Activated effector memory CD4-positive, alpha-beta T cell treated with Interleukin-2 at 50 U/mL for 16 hours (primary cell): ENCODE data around the gene RPP30.

Experiments used
- DNase-seq: peaks from one replicate; pipeline ENCODE4 v3.0.0-alpha.2; 2020

Gene RPP30

DNA sequence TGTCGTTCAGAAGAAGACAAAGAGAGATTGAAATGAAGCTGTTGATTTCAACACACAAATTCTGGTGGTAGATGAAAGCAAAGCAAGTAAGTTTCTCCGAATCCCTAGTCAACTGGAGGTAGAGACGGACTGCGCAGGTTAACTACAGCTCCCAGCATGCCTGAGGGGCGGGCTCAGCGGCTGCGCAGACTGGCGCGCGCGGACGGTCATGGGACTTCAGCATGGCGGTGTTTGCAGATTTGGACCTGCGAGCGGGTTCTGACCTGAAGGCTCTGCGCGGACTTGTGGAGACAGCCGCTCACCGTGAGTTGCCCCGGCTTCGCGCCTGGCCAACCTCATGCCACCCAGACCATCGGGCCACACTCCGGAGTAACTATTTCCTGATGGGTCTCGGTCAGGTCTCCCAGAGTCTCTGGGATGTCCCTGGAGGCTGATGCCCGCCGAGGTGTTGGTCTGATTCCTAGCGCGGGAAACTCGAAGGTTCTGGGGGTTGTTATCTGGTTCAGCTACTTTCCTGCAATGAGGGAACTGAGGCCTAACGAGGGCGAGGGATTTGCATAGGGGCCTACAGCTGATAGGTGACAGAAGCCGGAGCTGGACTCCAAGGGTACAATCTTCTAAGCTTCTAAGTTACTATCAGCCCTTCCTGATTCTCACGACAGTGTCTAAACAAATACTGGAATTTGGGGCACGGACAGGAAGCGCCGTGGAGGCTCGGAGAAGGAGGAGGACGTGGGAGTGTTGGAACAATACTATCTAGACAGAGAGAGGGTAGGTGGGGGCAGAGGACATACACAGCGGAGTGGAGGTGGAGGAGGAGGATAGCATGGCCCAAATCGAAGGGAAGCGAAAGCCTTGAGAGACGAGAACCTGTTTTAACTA, at the start of gene RPP30:
Gene RPP30 (plus strand): TSS at position 209 of the 882 bp plus-strand sequence. CDS start 13 bp downstream, at position 222.
- peak; percentile 74 for DNase-seq

- DNase-seq, result no peak
Observed at GRCh38 chr10:90822508-90822907, 49.3 kb upstream of the RPP30 start.

- DNase-seq, result no peak
Observed at GRCh38 chr10:90832111-90832510, 39.7 kb upstream of the RPP30 start.

DNA sequence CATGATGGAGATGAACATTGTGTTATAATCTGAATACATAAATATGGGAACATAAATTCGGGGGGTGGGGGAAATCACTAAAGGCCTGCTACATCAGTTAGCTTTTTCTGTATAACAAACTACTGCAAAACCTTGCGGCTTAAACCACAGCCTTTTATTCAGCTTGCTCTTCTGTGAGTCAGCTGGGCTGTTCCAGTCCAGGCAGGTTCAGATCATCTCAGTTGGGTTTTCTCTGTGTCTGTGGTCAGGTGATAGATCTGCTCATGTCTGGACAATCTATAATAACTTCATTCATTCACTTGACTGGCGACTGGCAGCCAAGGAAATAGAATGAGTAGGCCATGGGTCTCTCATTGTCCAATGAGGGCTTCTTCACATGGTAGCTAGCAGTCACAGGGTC, 37.4 kb upstream of the RPP30 start:
- no peak for DNase-seq

DNA sequence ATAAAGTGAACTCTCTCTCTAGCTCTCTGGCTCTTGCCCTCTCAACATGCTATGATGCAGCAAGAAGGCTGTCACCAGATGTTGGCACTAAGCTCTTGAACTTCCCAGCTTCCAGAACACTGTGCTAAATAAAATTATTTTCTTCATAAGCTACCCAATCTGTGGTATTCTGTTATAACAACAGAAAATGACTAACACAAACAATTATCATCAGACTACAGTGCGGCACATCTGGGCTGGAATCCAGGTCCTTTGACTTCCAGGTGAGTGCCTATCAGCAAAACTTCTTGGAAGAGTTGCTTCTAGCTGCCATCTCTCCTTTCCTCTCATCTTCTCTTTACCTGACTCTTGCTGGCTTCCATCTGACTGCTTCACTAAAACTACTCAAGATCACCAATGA, 34.3 kb upstream of the RPP30 start:
- DNase-seq, result no peak

DNA sequence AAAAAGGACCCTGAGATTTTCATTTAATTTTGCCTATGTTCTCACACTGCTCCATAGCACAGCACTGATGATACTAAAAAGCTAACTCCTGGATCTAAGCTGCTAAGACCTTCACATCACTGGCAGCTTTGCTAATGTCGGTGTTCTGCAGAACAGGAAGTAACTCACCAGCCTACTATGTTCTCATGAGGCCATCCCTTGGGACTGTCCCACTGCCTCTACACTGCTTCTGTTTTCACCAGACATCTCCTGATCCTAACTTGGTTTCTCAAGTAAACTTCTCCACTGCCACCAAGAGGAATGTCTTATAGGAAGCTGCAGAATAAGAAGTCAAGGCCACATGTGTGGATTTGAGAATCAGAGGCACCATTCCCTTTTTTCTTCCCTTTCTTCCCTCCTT, 29.0 kb upstream of the RPP30 start:
- DNase-seq, result no peak

DNA sequence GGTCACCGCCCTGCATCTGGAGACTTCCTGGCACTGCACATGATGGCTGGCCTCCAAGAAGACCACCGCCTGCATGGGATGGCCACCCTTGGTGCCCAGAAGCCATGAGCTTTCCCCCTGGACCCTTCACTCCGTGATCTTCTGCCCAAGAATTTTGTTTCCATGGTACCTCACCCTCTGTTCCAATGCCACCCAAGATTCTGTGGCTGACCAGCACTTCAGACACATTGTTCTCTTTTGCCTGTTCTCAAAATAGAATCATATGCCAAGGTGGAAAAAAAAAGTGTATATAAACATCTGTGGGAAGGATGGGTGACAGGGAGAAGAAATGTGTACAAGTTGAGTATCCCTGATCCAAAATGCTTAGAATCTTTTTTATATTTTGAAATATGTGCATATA, 26.0 kb upstream of the RPP30 start:
- no peak for DNase-seq

- DNase-seq, result no peak
Observed at GRCh38 chr10:90846746-90847145, 25.0 kb upstream of the RPP30 start.

GRCh38 chr10:90847436-90847835, 24.3 kb upstream of the RPP30 start:
- no peak for DNase-seq

DNA sequence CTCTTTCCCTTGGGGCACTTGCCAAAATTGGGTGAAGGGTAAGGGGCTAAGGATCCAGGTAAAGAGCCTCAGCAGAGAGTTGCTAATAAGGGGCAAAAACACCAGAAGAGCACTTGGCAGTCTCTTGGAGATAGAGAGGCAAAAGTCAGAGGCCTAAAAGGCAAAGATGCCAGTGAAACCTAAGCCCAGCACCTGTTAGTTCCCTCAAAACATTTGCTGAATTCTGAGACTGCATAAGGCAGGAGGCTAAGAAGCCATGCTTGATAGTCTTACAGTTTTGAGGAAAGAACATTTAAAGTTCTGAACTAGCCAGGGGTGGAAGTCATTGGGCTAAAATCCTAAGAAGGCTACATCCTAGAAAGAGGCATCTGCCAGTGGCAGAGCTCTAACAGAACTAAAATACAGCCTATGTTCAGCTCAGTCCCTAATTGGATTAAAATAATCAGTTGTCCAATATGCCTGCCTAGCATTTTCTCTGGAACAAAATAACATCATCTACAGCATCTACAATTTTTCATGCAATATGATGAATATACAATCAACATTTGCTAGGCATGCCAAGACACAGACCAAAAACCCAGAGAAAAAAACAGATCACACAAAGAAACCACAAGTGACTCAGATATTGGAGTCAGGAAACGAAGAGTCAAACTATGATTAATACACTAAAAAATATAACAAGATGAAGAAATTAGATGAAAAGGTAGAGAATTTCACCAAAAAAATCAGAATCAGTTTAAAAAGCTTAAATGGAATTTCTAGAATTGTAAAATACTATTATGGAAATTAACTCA, 21.6 kb upstream of the RPP30 start:
- DNase-seq, result no peak

- DNase-seq, result no peak
Observed at GRCh38 chr10:90855126-90855525, 16.6 kb upstream of the RPP30 start.

DNA sequence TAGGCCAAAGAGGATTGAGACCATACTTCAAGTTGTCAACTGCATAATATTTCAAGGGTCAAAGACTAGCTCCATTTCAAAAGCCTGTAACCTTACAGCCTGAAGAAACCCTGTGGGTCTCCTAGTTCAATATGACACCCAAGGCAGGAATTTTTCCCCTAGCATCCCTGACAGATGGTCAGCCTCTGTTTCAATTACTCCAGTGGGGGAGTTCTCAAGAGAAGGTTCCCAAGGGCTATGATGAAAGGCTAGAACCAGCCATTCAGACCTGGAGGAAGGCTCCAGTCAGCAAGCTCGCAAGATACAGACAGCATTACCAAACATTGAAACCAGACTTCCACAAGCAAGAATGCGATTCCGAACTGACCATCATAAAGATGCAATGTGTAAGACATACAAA, 15.5 kb upstream of the RPP30 start:
- DNase-seq, result no peak

- no peak for DNase-seq
Observed at GRCh38 chr10:90856964-90857634, 14.7 kb upstream of the RPP30 start.

DNA sequence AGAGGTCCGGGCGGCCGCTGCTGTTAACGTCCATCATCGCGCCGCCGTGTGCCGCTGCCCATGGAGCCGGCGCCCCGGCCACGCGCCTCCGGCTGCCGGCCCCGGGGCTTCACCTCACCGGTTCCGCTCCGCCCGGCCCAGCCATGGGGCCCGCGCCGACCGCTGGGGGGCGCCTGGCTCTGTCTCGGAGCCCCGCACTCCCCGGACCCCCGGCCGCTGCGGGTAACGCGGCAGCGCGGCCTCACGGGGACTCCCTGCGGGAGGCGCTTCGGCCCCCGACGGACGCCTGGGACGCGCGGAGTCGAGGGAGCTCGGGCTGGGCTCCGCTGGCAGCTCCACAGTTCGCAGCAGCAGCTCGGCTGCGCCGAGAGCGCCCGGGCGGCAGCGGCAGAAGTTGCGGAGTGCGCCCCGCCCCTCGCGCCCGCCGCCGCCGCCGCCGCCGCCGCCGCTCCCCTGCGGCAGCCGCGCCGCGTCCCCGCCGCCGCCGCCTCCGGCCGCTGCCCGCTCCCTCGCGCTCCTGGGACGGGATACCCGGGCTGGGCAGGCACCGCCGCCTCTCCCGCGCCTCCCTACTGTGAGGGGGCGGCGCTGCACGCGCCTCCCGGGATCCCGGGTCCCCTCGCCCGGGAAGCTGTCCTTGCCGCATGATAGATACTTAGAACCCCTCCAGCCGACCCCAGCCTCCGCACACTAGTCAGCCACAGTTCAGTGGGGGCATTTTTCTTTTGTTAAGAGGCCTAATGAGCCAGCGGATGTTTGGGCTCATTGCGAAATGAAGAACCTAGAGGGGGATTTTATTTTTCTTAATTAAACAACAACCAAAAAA, 13.9 kb upstream of the RPP30 start, which contains the start of gene HTR7:
Gene HTR7 (minus strand): TSS at position 405 of the 826 bp plus-strand sequence. CDS start 368 bp downstream, at position 37.
- peak; percentile 49 for DNase-seq

DNA sequence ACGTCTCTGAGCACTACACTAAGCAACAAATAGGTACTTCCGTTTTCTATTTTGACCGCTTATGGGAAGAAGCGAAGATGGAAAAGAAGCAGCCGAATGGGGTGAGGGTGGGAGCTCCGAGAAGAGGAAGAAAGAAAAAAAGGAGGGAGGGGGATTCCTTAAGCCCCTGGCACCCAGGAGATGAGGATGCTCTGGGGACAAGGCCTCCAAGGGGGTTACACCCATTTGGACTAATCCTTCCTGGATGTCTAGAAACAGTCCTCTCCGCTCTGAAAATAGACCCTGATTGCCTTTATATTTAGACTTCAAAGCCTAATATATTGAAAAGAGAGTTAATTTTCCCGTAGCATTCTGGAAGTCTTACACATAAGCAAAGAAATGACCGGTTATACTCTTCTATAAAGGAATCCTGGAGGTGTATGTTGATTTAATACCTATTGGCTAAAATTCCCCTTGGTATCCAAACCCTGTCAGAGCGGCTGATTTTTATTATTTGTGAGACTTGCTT, 13.3 kb upstream of the RPP30 start:
- no peak for DNase-seq

DNA sequence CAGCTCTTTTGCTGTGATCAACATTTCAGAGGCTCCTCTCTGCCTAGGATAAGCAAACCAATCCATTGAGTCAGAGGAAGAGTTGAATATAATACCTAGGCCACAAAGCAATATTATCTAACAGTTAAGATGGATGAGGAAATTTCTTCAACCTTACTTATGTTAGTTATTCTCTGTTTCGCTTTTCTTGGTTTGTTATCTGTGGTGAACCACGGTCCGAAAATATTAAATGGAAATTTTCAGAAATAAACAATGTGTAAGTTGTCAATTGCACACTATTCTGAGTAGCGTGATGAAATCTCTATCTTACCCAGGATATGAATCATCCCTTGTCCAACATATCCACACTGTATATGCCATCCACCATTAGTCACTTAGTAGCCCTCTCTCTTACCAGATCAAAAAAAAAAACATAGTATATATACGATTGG, 12.4 kb upstream of the RPP30 start:
- DNase-seq, result no peak

- DNase-seq, result no peak
Observed at GRCh38 chr10:90860790-90861189, 11.0 kb upstream of the RPP30 start.

- DNase-seq, result no peak
Observed at GRCh38 chr10:90862908-90863514, 8.8 kb upstream of the RPP30 start.

DNA sequence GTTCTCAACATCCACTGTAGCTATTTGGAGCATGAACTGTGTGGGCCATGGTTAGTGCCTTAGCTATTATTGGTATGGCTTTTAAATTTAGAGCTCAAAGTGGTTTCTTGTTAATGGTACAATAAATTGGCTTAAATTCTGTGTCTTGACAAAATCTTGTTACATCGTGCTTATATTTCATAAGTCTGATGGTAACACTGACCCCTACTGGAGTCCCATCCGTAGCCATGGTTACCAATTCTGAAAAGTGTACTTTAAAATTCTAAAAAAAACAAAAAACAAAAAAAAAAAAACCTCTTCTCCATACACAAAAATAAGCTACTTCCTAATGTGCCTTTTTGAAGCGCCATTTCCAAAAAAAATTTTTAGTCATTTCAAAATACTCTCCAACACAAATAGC, 6.4 kb upstream of the RPP30 start:
- no peak for DNase-seq

DNA sequence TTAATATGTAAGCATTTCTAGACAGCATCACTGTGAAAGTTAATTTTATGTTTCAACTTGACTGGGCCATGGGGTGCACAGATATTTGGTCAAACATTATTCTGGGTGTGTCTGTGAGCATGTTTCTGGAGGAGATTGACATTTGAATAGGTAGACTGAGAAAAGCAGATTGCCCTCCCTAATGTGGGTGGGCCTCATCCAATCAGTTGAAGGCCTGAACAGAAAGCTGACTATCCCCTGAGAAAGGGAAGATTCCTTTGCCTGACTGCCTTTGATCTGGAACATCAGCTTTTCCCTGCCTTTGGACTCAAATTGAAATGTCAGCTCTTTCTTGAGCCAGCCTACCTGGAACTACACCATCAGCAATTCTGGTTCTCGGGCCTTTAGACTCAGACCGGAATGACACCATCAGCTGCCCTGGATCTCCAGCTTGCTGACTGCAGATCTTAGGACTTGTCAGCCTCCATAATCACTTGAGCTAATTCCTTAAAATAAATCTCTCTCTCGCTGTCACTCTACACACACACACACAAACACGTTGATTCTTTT, 5.7 kb upstream of the RPP30 start:
- DNase-seq, result no peak

DNA sequence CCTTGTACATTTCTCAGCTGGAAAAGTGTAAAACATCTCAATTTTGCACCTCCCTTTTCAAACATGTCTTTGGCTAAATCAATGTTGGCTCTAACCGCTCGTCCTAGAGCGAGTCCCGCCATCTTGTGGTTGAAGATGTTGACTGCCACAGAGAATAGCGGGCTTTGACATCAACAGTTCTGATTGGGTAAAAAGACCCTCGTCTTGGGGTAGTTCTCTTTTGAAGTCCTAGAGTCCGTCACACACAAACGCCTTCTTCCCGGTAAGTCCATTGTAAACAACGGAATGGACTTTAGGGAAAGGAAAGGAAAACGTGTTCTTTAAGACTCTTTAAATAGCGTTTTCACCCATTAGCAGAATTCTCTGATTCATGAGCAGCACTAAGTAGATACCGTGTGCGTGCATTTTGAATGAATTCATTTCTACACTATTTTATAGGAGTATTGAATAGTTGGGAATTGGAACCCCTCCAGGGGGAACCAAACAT, 452 bp upstream of the RPP30 start:
- DNase-seq, result peak; percentile 7
